Keratinocyte (primary cell): ENCODE results near the gene ADCK1. TPM values are rescaled to one million over a fixed set of nuclear protein-coding genes. Genes with fewer than 3 reads are reported as not detected.

Source experiments
- DNase-seq: peaks from one replicate; pipeline ENCODE4 v3.0.0-alpha.2; 2011; ENCODE audit warnings: low read depth, missing footprints, low spot score
- FAIRE-seq: peaks from 2 replicates; lab custom pipeline; 2011; peaks lifted over from hg19 to GRCh38; lab: Jason Lieb, UNC
- H2AFZ ChIP-seq: 2 replicates; pipeline ENCODE4 v1.6.0; 2012; ENCODE audit warnings: low read length, control low read depth, inconsistent platforms; ENCODE audit not compliant: control insufficient read depth
- H3K27ac ChIP-seq: 2 replicates; pipeline ENCODE4 v1.5.1; 2011; ENCODE audit warnings: low read length; ENCODE audit not compliant: control insufficient read depth, insufficient read depth
- H3K27me3 ChIP-seq: 3 replicates; pipeline ENCODE4 v1.6.0; 2011; ENCODE audit warnings: low read length; ENCODE audit not compliant: control insufficient read depth, insufficient read depth; ENCODE audit errors: extremely low read depth
- H3K36me3 ChIP-seq, 2 experiments: 2 replicates in 1 of 2; 3 replicates in 1 of 2; pipeline ENCODE4 v1.5.1; 2011; ENCODE audit warnings: low read length in 2 of 2, mild to moderate bottlenecking in 1 of 2; ENCODE audit not compliant: control insufficient read depth in 2 of 2, insufficient read depth in 2 of 2; ENCODE audit errors: extremely low read depth in 1 of 2
- H3K4me1 ChIP-seq: 3 replicates; pipeline ENCODE4 v1.5.1; 2011; ENCODE audit warnings: low read length; ENCODE audit not compliant: control insufficient read depth, insufficient read depth; ENCODE audit errors: extremely low read depth
- H3K4me2 ChIP-seq: 3 replicates; pipeline ENCODE4 v1.6.0; 2011; ENCODE audit warnings: low read depth, low read length; ENCODE audit not compliant: control insufficient read depth, insufficient read depth; ENCODE audit errors: extremely low read depth
- H3K4me3 ChIP-seq, 3 experiments: fragments of 200-600 bp in 1 of 3; sonication (generic) in 1 of 3; 2 replicates in 2 of 3; 3 replicates in 1 of 3; pipeline ENCODE4 v1.5.1; 2011 to 2016; ENCODE audit warnings: low read length in 3 of 3, mild to moderate bottlenecking in 3 of 3, control low read depth in 2 of 3, inconsistent platforms in 1 of 3, low read depth in 1 of 3, mixed read lengths in 1 of 3, mixed run types in 1 of 3, moderate library complexity in 1 of 3; ENCODE audit not compliant: control insufficient read depth in 2 of 3, insufficient read depth in 2 of 3; ENCODE audit errors: extremely low read depth in 1 of 3
- H3K79me2 ChIP-seq: 2 replicates; pipeline ENCODE4 v1.6.0; 2012; ENCODE audit warnings: low read length; ENCODE audit not compliant: control insufficient read depth, insufficient read depth
- H3K9ac ChIP-seq: 3 replicates; pipeline ENCODE4 v1.6.0; 2011; ENCODE audit warnings: low read length; ENCODE audit not compliant: control insufficient read depth, insufficient read depth; ENCODE audit errors: extremely low read depth
- H3K9me1 ChIP-seq: 3 replicates; pipeline ENCODE4 v1.6.0; 2011; ENCODE audit warnings: low read length; ENCODE audit not compliant: control insufficient read depth, insufficient read depth; ENCODE audit errors: extremely low read depth
- H3K9me3 ChIP-seq: 2 replicates; pipeline ENCODE4 v1.5.1; 2012; ENCODE audit warnings: low read depth, low read length; ENCODE audit not compliant: control insufficient read depth
- H4K20me1 ChIP-seq: 3 replicates; pipeline ENCODE4 v1.6.0; 2011; ENCODE audit warnings: low read length; ENCODE audit not compliant: control insufficient read depth, insufficient read depth; ENCODE audit errors: extremely low read depth
- EZH2 ChIP-seq: IDR thresholded peaks from one replicate; pipeline ENCODE4 v1.6.1; 2012; ENCODE audit warnings: inconsistent platforms, mild to moderate bottlenecking, low read length, moderate library complexity
- dilution Hi-C: fragments of 300-500 bp; cut with MboI; formaldehyde crosslinking; loops from one replicate; pipeline ENCODE4 v1.7.0; 2020; ENCODE audit warnings: low sequenced_read_pairs; ENCODE audit not compliant: extremely low pct_ligation_motif_present
- polyA plus RNA-seq, 5 experiments: library from polyadenylated mRNA; depleted of rRNA in 3 of 5; stranded (reverse) in 3 of 5; stranded (forward) in 1 of 5; unstranded in 1 of 5; fragments of >200 nt; gene quantifications; 1 replicate in 1 of 5; 2 replicates in 3 of 5; 3 replicates in 1 of 5; pipeline versions ENCODE4 v1.2.1 to v1.2.3, GENCODE V29; 2011 to 2012; ENCODE audit warnings: missing spikeins in 2 of 5, low read depth in 1 of 5, low replicate concordance in 1 of 5
- TF ChIP-seq, protein P1 (sequence below), 3 experiments: IDR thresholded peaks in 1 of 3; conservative IDR thresholded peaks in 1 of 3; optimal IDR thresholded peaks in 1 of 3; 2 replicates in 2 of 3; 3 replicates in 1 of 3; pipeline versions ENCODE3 to v1.5.1; 2011; ENCODE audit warnings: low read length in 3 of 3, mild to moderate bottlenecking in 3 of 3, moderate library complexity in 2 of 3, control low read depth in 1 of 3, inconsistent platforms in 1 of 3; ENCODE audit not compliant: insufficient read depth in 2 of 3; ENCODE audit errors: extremely low read depth in 1 of 3

The ADCK1 gene
- polyA plus RNA-seq, 1 donor (not counting 4 experiments of a cell fraction or from before 2014, with no cell fraction given), result 4.9 TPM

DNA sequence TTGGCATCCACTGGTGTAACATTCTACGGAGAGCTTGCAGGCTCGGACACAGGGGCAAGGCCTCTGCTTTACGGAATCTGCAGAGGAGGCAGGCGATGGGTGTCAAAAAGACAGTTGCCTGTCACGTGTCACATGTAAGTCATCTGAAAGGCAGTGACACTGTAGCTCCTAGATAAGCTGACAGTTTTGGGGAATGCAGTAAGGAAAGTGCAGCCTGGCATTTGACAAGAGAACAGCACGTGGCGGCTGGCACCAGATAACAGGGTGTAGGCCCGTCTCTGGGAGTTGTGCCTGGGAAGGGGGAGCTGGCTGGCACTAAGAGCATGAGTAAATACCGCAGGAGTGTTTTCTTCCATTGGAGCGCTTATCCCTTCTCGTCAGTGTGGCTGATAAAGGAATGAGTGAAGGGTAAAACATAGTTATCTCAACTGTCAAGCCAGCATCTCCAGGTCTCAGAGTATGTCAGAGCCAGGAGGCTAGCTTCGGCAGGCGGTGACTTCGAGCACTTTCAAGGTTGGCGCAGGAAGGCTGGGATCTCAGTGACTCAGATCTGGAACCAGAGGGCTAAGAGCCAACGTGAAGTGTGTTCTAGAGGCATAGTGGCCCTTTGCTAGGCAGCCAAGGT is 26.1 kb downstream of the ADCK1 start:
- DNase-seq (no peak), FAIRE-seq (no peak)
- TF ChIP-seq EZH2, result no peak
- TF ChIP-seq, protein P1, sequence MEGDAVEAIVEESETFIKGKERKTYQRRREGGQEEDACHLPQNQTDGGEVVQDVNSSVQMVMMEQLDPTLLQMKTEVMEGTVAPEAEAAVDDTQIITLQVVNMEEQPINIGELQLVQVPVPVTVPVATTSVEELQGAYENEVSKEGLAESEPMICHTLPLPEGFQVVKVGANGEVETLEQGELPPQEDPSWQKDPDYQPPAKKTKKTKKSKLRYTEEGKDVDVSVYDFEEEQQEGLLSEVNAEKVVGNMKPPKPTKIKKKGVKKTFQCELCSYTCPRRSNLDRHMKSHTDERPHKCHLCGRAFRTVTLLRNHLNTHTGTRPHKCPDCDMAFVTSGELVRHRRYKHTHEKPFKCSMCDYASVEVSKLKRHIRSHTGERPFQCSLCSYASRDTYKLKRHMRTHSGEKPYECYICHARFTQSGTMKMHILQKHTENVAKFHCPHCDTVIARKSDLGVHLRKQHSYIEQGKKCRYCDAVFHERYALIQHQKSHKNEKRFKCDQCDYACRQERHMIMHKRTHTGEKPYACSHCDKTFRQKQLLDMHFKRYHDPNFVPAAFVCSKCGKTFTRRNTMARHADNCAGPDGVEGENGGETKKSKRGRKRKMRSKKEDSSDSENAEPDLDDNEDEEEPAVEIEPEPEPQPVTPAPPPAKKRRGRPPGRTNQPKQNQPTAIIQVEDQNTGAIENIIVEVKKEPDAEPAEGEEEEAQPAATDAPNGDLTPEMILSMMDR (optimal IDR thresholded peaks at IDR 0.05 in 1 of 3, IDR thresholded peaks at IDR 0.05 in 1 of 3, conservative IDR thresholded peaks at IDR 0.05 in 1 of 3; ENCODE audit: extremely low read depth in 1 of 3, insufficient read depth in 2 of 3, low read length in 3 of 3), result no peak
- Histone ChIP-seq H3K4me3 (no peak overlapping the region), H3K79me2 (no peaks in the 10 kb centered on the region), H3K36me3 (peaks cover 6 to 9% of the 10 kb centered on the region in 2 experiments), H3K9me3 (no peaks in the 10 kb centered on the region), H3K4me2 (no peak overlapping the region), H2AFZ (no peak overlapping the region), H3K9ac (no peak overlapping the region), H3K4me1 (peaks cover 3% of the 10 kb centered on the region), H3K27me3 (no peaks in the 10 kb centered on the region), H4K20me1 (no peaks in the 10 kb centered on the region), H3K27ac (no peak overlapping the region), H3K9me1 (no peaks in the 10 kb centered on the region)
- dilution Hi-C loops, result no loop called here

DNA sequence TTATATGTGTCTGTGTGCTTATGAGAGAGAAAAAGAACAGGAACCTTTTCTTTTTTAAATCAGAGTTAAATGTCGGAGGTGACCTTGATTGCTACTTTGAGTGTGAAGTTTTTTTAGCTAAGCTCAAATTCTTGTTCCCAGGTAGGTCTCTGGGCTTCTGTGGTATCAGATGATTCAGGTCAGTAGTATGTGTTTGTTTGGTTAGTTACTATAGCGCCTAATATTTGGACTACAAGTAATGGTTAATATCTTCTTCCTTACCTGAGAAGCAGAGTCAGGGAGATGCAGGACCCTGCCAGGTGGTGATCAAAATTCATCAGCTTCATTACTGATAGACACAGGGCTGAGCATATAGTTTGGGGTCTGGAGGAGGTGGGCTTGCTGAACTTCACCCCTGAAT is 30.8 kb downstream of the ADCK1 start:
- no peak for FAIRE-seq
- no peaks in the 10 kb centered on the region for H3K27me3 ChIP-seq
- peaks cover 0 to 4% of the 10 kb centered on the region in 2 experiments for H3K36me3 ChIP-seq
- no peak overlapping the region for H3K4me3 ChIP-seq
- H2AFZ ChIP-seq, result no peak overlapping the region
- TF ChIP-seq, protein P1 (optimal IDR thresholded peaks at IDR 0.05 in 1 of 3, IDR thresholded peaks at IDR 0.05 in 1 of 3, conservative IDR thresholded peaks at IDR 0.05 in 1 of 3; ENCODE audit: extremely low read depth in 1 of 3, insufficient read depth in 2 of 3, low read length in 3 of 3), result no peak
- TF ChIP-seq EZH2, result no peak
- no peak overlapping the region for H3K4me2 ChIP-seq
- no peaks in the 10 kb centered on the region for H3K9me1 ChIP-seq
- H3K4me1 ChIP-seq, result peaks cover 4% of the 10 kb centered on the region
- H3K27ac ChIP-seq, result no peak overlapping the region
- no peaks in the 10 kb centered on the region for H3K9me3 ChIP-seq
- DNase-seq, result no peak
- no peaks in the 10 kb centered on the region for H3K79me2 ChIP-seq
- H3K9ac ChIP-seq, result no peak overlapping the region
- no peaks in the 10 kb centered on the region for H4K20me1 ChIP-seq
- dilution Hi-C loops, result no loop called here
